GM19025 (cell line): ENCODE data around the gene ARHGAP22.

Experiments
- ATAC-seq: cut with Tn5 transposase; IDR thresholded peaks from one replicate; pipeline ENCODE4 v1.9.1; 2021; ENCODE audit warnings: mild to moderate bottlenecking, low read depth, moderate library complexity; ENCODE audit not compliant: unreplicated experiment

The ARHGAP22 gene

DNA sequence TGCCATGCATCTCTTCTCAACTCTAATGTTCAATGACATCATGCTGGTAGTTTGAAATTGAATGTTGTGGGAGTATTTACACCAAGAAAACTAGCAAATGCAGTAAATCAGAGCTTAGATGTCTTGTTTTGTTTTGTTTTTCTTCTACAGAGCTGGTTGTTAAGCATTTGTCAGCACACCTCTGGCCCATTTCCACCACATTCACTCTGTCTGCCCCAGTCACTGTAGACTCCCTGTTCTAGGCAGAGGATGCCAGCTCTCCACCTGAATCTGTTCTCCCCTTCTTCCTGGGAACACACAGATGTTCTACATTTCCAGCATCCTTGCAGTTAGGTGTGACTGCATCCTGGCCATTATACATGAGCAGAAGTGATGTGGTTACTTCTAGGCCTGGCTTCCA is 4.1 kb upstream of the ARHGAP22 start:
- no peak for ATAC-seq

DNA sequence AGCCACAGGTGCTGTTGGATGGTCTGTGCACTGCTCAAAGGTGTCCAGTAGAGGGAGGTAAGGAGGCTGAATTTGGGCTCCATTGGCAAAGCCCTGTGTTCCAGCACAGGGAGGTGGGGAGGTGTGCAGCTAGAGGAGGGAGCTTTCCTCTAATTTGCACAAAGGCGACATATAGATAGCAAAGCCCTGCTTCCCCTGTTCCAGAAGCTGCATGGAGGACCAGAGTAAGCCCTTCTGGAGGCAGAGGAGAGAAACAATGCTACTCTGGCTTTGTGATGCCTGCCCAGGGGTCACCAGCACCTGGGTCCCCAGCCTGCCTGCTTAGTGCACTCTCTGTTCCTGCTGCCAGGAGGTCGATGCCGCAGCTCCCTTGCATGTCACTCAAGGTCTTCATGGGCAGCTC is 3.4 kb upstream of the ARHGAP22 start:
- peak; percentile 80 for ATAC-seq

DNA sequence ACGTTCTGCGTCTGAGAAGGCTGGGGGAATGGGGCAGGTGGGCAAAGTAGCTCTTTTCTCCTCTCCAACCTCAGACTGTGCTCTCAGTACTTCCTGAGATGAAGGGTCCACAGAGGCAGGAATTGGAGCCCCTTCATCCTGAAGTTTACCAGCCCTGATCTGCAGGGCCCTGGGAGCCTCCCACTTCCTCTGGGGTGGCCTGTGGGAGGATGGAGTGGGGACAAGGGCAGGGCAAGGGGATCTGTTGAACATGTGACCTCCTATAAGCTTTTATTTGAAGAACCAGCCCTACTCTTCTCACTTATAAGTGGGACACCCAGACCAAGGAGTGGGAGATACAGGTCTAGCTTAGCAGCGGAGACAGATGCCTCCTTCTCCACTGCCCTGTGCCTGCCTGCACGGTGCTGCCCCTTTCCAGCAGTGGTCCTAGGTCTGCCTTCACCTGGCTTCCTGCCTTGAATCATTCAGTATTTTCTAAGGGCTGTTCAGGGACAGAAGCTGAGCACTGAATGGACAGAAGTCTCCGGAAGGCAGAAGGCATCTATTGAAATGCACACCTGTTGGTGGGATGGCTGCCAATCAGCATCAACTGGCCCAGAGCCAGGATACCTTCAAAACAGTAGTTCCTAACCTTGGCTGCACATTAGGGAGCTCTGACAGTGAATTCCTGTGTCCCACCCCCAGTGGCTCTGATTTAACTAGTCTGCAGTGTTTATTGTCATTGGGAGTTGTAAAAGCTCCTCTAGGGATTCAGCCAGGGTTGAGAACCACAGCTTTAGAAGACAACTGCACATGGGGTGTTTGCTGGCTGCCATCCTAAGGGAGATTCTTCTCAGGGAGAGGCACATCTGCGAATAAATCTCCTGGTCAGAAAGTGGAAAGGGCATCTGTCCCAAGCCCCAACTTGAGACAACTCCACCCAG is 2.7 kb upstream of the ARHGAP22 start:
- no peak for ATAC-seq

DNA sequence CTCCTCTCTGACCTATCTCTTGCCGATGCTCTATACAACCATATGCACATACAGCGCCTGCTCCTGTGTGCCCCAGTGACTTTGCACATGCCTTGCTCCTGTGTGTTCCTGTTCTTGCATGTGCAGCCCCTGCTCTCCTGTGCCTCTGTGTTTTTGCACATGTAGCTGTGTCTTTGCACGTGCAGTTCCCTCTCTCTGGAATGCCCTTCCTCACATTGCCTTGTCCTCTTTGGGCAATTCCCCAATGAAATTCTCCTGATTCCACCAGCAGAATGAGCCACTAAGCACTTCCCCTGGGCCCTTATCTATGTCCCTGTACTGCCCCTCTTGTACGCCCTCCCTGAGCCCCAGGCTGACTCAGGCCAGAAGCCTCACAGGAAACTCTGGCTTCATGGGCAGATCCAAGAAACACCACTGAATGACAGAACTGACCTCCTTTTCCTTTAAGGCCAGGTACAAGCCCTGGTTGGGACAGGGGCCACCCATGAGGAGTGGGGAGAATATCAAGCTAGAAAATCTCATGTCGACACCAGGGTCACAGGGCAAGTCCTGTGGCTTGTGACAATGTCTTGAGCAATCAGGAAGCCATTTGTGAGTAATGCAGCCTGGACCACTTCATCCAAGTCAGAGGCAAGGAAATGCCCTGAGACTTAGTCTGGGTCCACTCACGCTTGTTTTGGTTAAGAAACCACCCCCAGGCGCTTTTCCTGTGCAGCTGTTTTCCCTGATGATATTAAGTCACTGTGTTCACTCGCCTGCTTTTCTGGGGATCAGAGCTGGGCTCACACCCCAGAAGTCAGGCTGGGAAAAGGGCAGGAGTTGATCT is 1.9 kb upstream of the ARHGAP22 start:
- ATAC-seq = no peak

DNA sequence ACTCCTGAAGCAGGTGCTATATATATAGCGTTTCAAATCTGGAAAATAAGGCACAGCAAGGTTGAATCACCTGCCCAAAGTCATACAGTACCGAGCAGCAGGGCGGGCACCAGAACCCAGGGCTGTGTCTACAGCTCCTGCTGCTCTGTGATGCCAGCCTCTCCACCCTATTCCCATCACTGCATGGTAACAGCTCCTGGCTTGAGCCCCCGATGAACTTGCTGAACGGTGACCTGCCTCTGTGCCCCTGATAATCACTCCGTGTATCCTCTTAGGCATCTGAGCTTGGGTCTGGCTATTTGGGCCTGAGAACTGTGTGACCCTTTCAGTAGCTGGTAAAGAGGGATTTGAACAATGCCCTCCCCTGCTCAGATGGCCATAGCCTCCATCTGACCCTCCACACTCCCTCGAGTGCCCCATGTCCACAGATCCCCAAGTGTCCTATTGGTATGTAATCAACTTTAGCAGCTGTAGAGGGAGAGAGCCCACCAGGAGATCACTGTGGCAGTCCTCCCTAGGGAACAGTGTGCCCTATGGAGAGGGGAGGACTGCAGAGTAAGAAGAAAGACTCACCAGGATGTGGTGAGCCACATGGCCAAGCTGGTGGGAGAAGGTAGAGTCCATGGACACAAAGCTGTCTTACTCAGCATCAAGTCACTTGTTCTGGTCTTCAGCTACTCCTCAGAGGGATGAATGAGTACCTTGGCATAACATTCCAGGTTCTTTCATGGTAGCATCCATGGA is 1.1 kb upstream of the ARHGAP22 start:
- ATAC-seq = no peak

DNA sequence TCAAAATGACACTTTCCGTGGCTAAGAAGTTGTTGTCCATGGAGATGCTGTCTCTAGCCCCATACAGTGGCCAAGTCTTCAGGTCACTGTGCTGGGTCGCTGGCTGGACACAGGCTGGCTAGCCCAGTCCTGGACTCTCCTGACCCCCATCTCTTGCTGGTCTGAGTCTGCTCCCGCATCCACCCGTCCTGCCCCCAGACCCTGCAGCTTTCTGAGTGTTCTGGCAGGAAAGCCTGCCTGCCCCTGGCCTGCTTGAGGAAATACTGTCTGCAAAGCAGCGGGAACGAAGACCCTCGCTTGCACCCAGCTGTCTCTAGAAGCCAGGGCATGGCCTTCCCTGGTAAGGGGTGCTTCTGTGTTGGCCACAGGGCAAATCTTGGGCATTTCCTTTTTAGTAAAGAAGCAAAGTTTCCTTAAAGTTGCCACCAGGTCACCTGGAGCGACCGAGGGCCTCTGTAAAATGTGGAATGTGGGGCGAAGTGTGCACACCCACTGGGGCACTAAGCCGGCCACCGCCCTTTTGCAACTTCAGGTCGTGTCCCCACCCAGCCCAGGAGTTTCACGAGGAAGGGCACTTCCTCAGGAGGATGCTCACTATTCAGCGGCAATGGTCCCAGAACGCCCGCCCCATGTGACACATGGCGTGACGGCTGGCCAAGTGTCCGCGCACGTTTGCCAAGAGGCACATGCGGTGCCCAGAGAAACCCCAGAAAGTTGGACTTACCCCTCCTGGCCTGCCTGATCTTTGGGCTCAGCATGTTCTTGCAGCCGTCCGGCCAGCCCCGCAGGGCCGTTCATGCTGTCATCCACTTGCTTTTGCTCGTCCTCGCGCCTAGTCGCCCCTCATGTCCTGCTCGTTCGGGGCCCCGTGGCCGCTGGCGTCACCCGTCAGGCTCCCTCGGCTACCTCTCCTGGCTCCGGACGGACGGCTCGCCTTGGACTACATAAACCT is 558 bp downstream of the ARHGAP22 start:
- ATAC-seq = no peak

DNA sequence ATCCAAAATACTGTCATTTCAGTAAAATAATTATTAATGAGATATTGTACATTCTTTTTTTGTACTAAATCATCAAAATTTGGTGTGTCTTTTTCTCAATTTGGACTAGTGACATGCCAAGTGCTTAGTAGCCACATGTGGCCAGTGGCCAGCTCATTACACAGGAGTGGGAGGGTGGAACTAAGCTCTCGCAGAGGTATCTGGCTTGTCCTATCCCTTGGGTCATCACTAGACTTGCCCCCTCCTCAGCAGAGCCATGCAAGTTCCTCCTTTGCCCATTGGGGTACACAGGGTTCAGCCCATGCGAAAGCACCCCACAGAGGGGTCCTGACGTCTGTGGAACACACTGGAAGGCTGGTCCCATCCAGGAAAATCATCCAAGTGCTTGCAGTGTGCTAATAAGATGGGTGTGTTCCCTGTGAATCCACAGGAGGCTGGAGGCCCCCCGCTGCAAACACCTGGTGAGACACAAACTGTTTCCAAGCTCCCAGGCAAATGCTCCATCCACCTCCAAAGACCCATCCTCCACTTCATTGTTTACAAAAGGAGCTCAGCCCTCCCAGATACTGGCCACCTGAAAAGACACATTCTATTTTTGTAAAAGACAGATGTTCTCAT is 1.3 kb downstream of the ARHGAP22 start:
- no peak for ATAC-seq

DNA sequence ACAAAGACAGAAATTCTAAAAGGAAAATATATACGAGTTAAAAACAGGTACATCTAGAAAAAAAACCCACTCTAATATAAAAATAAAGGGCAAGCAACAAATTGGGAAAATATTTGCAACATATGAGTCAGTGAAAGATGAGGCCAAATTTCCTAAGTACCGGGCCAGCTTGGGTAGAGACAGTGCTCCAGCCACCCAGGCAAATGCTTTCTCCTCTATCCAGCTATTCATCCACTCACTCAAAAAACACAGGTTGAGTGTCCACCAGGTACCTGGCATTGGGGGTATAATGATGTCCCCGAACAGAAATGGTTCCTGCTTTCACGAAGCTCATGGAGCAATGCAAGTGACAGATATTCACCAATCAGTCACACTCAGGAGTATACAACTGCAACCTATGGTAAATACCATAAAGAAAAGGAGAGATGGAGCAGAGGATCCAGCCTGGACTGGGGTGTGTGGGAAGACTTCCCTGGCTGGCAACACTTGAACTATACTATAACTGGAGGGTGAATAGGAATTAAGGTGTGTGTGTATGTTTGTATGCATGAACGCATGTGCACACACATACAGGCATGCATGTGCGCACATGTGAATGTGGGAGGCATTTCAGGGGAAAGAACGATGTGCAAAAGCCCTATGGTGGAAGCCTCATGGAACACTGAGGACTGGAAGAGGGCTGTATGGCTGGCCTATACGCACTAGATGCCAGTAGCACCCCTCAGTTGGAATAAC is 2.3 kb downstream of the ARHGAP22 start:
- ATAC-seq = no peak

DNA sequence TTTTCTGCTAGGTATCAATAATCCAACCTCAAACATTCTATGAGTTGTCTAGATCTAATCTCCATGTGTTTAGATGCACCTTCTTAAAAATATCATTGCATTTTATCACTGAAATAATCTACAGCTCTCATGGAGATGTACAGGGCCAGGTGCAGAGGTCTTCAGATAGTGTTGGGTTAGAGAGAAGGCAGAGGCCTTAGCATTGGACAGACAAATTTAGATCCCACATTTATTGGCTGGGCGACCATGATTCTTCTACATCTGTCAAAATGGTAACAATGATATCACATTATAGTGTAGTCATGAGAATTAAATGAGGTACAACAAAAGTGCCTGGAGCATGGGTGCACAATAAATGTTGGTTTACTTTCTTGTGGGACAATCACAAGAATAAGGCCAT is 3.1 kb downstream of the ARHGAP22 start:
- ATAC-seq = no peak

DNA sequence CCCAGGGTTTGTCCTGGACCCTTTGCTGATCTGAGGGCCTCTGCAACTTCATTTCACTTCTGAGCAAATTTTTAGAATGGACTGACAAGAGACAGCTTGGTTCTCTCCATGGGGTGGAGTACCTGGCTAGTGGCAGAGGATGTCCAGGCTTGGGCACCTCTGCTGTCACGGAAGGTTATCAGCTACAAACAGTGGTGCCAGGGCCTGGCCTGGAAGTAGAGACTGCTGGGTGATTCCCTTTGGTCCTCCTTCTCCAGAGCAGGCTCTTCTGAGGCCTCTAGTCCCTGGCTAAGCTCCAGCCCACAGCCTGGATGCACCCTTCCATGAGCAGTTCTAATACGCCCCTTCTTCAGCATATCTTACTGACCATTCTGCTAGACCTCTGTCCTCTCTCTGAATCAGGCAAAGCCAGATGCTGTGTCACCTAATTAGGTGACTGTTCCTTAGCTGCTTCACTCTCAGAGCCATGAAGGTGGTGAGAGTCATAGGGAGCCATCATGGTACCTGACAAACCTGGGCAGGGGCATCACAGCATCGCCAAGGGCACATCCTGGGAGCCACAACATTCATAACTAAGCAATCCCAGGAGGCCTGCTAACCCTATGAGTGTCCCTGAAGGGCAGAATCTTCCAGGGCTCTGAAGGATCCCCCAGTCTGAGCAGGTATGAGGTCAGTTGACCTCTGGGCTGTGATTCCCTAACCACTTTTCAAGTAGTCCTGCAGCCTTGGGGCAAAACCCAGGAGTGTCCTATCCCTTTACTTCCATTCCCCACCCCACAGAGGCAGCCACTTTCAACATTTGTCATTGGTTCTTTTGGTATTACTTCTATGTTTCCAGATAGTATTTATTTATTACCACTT is 4.0 kb downstream of the ARHGAP22 start:
- ATAC-seq = no peak

DNA sequence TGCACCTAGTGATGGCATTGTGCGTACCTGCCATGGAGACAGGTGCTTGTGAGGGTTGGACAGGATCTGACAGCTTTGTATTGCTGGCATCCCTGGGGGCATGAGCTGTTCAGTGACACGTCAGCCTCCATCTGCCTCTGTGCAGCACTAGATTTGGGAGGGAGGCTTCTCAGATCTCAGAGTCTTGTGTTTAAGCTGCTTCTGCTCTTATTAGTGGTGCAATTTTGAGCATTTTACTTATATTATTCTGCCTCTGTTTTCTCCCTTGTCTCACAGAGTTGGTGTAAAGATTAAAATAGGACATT is 5.1 kb downstream of the ARHGAP22 start:
- ATAC-seq = no peak

DNA sequence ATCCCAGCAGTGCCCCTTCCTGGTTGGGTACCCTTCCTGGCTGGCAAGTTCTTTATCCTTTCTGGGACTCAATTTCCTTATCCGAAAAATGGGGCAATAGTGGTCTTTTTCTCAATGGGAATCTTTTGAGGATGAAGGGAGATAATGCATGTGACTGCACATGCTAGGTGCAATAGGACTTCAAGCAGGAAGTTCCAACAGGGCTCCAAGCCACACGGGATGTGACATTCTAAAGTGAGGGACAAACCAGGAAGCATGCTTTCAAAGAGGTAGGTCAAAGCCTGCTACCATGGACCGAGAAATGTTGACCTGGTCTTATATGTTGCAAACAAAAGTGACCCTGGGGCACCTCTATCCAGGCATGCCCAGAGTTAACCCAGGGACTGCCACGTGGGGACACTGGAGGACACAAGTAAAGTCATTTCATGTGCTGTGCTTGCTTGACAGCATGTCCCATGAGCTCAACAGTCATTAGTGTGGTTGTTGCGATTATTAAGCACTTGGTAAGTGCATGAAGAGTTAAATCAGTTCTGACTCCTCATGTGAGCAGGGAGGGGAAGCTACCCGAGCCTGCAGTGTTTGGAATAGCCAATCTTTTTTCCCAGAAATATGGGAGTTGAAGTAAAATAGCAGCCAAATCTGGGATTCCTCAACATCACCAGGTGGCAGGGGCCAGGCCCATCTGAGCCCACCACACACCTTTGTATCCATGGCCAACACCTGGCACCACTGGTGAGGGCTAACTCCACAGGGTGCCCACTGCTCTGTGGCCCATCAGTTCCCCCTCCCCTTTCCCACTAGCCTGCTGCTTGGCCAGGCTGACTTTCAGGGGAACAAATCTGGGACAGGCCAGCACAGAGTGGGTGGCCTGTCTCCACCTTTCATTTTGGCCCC is 5.7 kb downstream of the ARHGAP22 start:
- no peak for ATAC-seq

DNA sequence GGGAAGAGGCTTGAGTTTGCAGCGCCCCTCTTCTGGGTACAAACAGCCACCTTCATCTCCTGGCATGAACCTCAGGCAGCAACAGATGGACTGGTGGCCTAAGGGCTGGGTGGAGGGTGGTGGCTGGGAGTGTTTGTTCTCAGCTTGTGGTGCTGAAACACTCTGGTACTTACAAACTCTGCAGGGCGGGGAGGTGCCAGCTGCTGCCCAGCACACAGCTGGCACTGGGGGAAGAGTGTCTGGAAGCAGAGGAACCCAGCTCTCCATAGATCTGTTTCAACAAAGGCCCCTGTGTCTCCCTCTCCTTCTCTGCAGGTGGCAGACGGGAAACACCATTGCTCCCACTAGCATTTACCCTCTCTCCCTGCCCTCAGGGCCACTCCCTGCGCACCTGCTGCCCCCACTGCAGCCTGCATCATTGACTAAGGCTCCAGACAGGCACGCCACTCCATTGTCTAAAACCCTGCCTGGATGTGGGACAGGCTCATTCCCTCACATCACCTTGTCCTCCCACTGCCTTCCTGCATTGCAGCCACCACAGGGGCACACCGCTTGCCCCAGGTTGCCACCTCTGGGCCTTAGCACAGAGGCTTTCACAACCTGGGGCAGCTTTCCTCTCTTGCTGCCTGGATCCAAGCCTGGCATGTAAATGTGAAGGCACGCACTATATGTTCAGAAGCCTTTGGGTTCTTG is 6.5 kb downstream of the ARHGAP22 start:
- no peak for ATAC-seq

DNA sequence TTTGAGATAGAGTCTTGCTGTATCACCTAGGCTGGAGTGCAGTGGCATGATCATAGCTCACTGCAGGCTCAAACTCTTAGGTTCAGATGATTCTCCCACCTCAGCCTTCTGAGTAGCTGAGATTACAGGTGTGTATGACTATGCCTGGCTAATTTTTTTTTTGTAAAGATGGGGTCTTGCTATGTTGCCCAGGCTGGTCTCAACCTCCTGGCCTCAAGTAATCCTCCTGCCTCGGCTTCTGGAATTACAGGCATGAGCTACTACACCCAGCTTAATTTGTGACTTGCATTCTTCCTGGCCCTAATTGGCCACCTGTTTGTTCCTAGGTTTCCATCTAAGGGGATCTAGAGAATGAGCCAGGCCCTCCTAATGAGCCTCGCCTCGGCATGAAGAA is 9.3 kb downstream of the ARHGAP22 start:
- ATAC-seq = no peak

DNA sequence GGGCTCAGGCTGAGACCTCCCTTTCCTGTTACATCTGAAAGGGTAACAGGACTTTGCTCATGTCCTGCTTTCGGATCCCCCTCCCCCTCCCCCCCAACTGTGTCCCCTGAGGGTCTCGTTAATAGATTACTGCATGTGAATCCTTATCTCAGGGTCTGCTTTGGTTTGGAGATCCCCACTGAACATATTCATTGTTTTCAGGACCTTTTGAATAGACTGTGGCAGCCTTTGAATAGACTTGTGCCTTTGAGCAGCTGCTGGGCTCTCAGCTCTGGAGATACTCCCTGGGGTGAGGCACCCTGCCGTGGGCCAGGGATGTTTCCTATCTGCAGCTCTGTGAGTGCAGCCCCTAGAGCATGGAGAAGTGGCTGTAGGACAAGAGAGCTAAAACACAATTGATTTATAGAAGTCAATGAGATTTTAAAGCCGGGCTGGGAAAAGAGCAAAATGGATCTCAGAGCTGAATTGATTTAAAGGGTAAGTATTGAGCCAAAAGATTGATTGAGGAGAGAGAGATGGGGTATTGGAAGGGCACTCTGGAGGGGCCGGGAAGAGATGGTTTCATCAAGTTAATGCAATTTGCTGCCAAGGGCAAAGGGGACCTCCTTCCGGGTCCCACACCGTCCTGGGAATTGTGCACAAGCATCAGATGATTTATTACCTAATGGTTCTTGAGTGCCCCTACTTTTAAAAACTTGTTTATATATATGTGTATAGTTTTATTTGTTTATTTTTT is 9.9 kb downstream of the ARHGAP22 start:
- no peak for ATAC-seq

DNA sequence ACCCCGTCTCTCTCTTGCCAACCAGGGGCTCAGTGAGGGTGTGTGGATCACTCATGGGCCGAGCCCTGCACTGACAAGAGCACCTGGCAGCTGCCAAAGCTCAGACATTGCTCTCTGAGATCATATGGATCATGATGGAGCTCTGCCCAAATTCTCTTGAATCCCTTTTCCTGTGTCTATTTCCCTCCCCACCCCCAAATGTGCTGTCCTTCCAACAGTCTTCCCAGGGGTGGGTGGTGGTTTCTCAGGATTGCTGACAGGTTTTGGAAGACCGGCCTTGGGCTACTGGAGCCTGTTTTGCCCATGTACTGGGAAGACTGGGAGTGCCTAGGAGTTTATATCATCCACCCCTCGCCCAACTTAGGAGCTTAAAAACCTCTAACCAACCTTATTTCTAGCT is 10.5 kb downstream of the ARHGAP22 start:
- ATAC-seq = no peak
